Measurements from ENCODE around the gene RAB26.

Gene RAB26

GRCh38 chr16:2163211-2163881, 14.9 kb downstream of the RAB26 start:
- no peak for DNase-seq

- DNase-seq, result no peak
Measured at GRCh38 chr16:2165861-2166260, 17.4 kb downstream of the RAB26 start.

GRCh38 chr16:2166263-2167067, 18.0 kb downstream of the RAB26 start:
- DNase-seq, result no peak

- DNase-seq, result no peak
Measured at GRCh38 chr16:2167068-2167638, 18.7 kb downstream of the RAB26 start.

- no peak for DNase-seq
Measured at GRCh38 chr16:2170080-2170479, 21.7 kb downstream of the RAB26 start.

GRCh38 chr16:2170587-2171435, 22.4 kb downstream of the RAB26 start:
- DNase-seq, result no peak

- no peak for DNase-seq
Measured at GRCh38 chr16:2171601-2172178, 23.3 kb downstream of the RAB26 start.

GRCh38 chr16:2172688-2173335, 24.4 kb downstream of the RAB26 start:
- no peak for DNase-seq

- DNase-seq, result no peak
Measured at GRCh38 chr16:2173366-2173765, 24.9 kb downstream of the RAB26 start.

GRCh38 chr16:2173916-2174315, 25.5 kb downstream of the RAB26 start:
- no peak for DNase-seq

- no peak for DNase-seq
Measured at GRCh38 chr16:2174396-2175131, 26.1 kb downstream of the RAB26 start.

- no peak for DNase-seq
Measured at GRCh38 chr16:2175454-2175853, 27.0 kb downstream of the RAB26 start.

- no peak for DNase-seq
Measured at GRCh38 chr16:2176047-2176446, 27.6 kb downstream of the RAB26 start.

- no peak for DNase-seq
Measured at GRCh38 chr16:2177101-2177500, 28.7 kb downstream of the RAB26 start.

GRCh38 chr16:2177561-2177960, 29.1 kb downstream of the RAB26 start:
- DNase-seq, result no peak

GRCh38 chr16:2178321-2179106, 30.1 kb downstream of the RAB26 start:
- DNase-seq, result no peak

- no peak for DNase-seq
Measured at GRCh38 chr16:2179107-2179501, 30.7 kb downstream of the RAB26 start.

GRCh38 chr16:2179576-2179975, 31.2 kb downstream of the RAB26 start:
- no peak for DNase-seq

GRCh38 chr16:2180461-2180860, 32.0 kb downstream of the RAB26 start:
- DNase-seq, result no peak
